Prostate gland (tissue), 2 donors: ENCODE results near the gene LYPD6B. TPM values are rescaled to one million over a fixed set of nuclear protein-coding genes. Genes with fewer than 3 reads are reported as not detected.

ENCODE experiments used
- DNase-seq: peaks from one replicate; pipeline ENCODE4 v3.0.0-alpha.2; 2019; ENCODE audit warnings: low spot score
- H3K27ac ChIP-seq, 2 donors: fragments of 200-600 bp; sonication (generic); 2 replicates each; pipeline ENCODE4 v1.5.1; 2017 to 2019
- H3K27me3 ChIP-seq: fragments of 200-600 bp; sonication (generic); replicated peaks from 2 replicates; pipeline ENCODE4 v1.5.1; 2019; ENCODE audit not compliant: insufficient read depth
- H3K36me3 ChIP-seq, 2 donors: fragments of 200-600 bp; sonication (generic); 1 replicate in 1 of 2; 2 replicates in 1 of 2; pipeline versions ENCODE4 v1.5.1 to v1.8.1; 2017 to 2019
- H3K4me1 ChIP-seq: fragments of 200-600 bp; sonication (generic); replicated peaks from 2 replicates; pipeline ENCODE4 v1.5.1; 2019
- H3K4me3 ChIP-seq, 2 donors: fragments of 200-600 bp; sonication (generic); 2 replicates each; pipeline ENCODE4 v1.5.1; 2017 to 2019
- H3K9me3 ChIP-seq: fragments of 200-600 bp; sonication (generic); 2 replicates; pipeline ENCODE4 v1.5.1; 2017
- CTCF ChIP-seq, 4 experiments: fragments of 200-600 bp in 2 of 4; fragments of 450-650 bp in 2 of 4; sonication (generic) in 2 of 4; IDR thresholded peaks; 1 replicate in 3 of 4; 2 replicates in 1 of 4; pipeline ENCODE4 v1.5.1; 2016 to 2019; ENCODE audit warnings: antibody characterized with exemption in 4 of 4, mild to moderate bottlenecking in 2 of 4, moderate library complexity in 2 of 4
- POLR2A ChIP-seq: fragments of 450-650 bp; IDR thresholded peaks from one replicate; pipeline ENCODE4 v1.6.1; 2016; ENCODE audit warnings: antibody characterized with exemption, mild to moderate bottlenecking
- POLR2AphosphoS5 ChIP-seq: sonication (generic); formaldehyde crosslinking; IDR thresholded peaks from one replicate; pipeline ENCODE4 v1.6.1; 2017; ENCODE audit warnings: antibody characterized with exemption
- WGBS: methylation state at CpG from one replicate; pipeline ENCODE4 v1.1.5; 2018; 5-methylcytosine and 5-hydroxymethylcytosine counted together
- intact Hi-C: fragments of 100-400 bp; cut with DNase I; formaldehyde crosslinking; loops from one replicate; pipeline ENCODE4 v1.14.2; 2022
- total RNA-seq, 2 donors: library from RNA; depleted of rRNA; stranded (reverse); fragments of >200 nt; gene quantifications; one replicate each; pipeline ENCODE4 v1.1.0, GENCODE V29; 2016

LYPD6B gene
- total RNA-seq, 2 donors from 2014 or later: 16.8 to 17.8 TPM

- TF ChIP-seq POLR2A: no peak
- no peak for TF ChIP-seq CTCF (IDR thresholded peaks at IDR 0.05)
- no peak for TF ChIP-seq POLR2AphosphoS5
- H3K36me3 ChIP-seq: no peaks in the 10 kb centered on the region
- no peak overlapping the region for H3K4me3 ChIP-seq
- WGBS: 19% methylated on average over 3 of the region's 3 CpGs
- H3K27ac ChIP-seq: no peak overlapping the region
- no peaks in the 10 kb centered on the region for H3K27me3 ChIP-seq
- intact Hi-C loops: no loop called here
- no peaks in the 10 kb centered on the region for H3K9me3 ChIP-seq
- no peak for DNase-seq
- no peaks in the 10 kb centered on the region for H3K4me1 ChIP-seq
Measured at GRCh38 chr2:149103081-149103620, 64.7 kb downstream of the LYPD6B start.

DNA sequence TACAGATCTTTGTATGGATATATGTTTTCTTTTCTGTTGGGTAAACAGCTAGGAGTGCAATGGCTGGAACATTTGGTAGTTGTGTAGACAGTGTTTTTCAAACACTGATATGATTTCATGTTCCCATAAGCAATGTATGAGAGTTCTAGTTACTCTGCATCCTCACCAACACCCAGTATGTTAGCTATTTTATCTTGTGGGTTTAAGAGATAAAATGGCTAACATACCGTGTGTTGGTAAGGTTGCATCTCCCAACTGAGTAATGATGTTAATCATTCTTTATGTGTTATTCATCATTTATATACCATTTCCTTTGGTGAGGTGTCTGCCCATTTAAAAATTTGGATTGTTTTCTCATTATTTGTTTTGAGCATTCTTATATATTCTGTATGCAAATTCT lies 65.7 kb downstream of the LYPD6B start:
- Histone ChIP-seq H3K4me3 (no peak overlapping the region), H3K9me3 (no peaks in the 10 kb centered on the region), H3K27me3 (no peaks in the 10 kb centered on the region), H3K27ac (no peak overlapping the region), H3K4me1 (no peaks in the 10 kb centered on the region), H3K36me3 (no peaks in the 10 kb centered on the region)
- intact Hi-C loops: no loop called here
- WGBS: 42% methylated on average over 1 of the region's 1 CpG
- DNase-seq: no peak
- TF ChIP-seq CTCF (IDR thresholded peaks at IDR 0.05): no peak
- no peak for TF ChIP-seq POLR2A
- no peak for TF ChIP-seq POLR2AphosphoS5

- no peaks in the 10 kb centered on the region for H3K9me3 ChIP-seq
- DNase-seq: no peak
- intact Hi-C loops: no loop called here
- H3K27ac ChIP-seq: no peak overlapping the region
- WGBS: 79% methylated on average over 1 of the region's 1 CpG
- H3K36me3 ChIP-seq: no peaks in the 10 kb centered on the region
- no peak for TF ChIP-seq POLR2AphosphoS5
- no peak for TF ChIP-seq POLR2A
- no peaks in the 10 kb centered on the region for H3K4me1 ChIP-seq
- H3K4me3 ChIP-seq: no peak overlapping the region
- H3K27me3 ChIP-seq: no peaks in the 10 kb centered on the region
Measured at GRCh38 chr2:149112068-149112467, 73.6 kb downstream of the LYPD6B start.

DNA sequence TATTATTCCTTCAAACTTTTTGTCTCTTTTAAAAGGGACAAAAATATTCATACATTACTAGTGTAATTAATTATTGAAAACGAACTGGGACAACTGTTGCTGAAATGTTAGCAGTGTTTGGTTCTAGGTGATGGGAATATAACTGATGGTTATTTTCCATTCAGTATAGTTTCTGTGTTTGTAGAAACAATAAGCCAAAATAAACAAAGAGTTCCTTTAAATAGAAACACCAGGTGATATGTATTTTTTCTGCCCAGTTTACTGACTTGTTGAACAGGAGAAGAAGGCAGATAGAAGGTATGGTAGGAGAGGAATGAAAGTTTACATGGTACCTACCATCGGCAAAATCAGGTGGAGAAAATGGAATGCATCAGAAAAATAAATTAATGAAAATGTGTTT lies 74.2 kb downstream of the LYPD6B start:
- no peaks in the 10 kb centered on the region for H3K36me3 ChIP-seq
- H3K9me3 ChIP-seq: no peaks in the 10 kb centered on the region
- H3K27ac ChIP-seq: no peak overlapping the region
- no peak overlapping the region for H3K4me3 ChIP-seq
- intact Hi-C loops: no loop called here
- H3K27me3 ChIP-seq: no peaks in the 10 kb centered on the region
- no peaks in the 10 kb centered on the region for H3K4me1 ChIP-seq
- no peak for DNase-seq
- TF ChIP-seq POLR2AphosphoS5 (no peak), POLR2A (no peak), CTCF (IDR thresholded peaks at IDR 0.05) (no peak)
- WGBS: 84% methylated on average over 2 of the region's 2 CpGs

DNA sequence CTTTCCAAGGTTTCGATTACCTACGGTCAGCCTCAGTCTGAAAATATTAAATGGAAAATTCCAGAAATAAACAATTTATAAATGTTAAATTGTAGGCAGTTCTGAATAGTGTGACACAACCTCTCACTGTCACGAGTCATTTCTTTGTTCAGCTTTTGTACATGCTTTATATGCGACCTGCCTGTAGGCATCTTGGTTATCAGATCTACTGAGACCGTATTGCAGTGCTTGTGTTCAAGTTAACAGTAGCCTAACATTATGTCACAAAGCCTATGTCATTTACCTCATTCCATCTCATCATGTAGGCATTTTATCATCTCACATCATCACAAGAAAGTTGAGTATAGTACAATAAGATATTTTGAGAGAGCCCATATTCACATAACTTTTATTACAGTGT lies 77.3 kb downstream of the LYPD6B start:
- H3K4me1 ChIP-seq: no peaks in the 10 kb centered on the region
- no peaks in the 10 kb centered on the region for H3K36me3 ChIP-seq
- 86% methylated on average over 5 of the region's 5 CpGs for WGBS
- H3K4me3 ChIP-seq: no peak overlapping the region
- H3K9me3 ChIP-seq: no peaks in the 10 kb centered on the region
- no peaks in the 10 kb centered on the region for H3K27me3 ChIP-seq
- DNase-seq: no peak
- H3K27ac ChIP-seq: no peak overlapping the region
- intact Hi-C loops: no loop called here
- no peak for TF ChIP-seq POLR2A
- no peak for TF ChIP-seq POLR2AphosphoS5
- no peak for TF ChIP-seq CTCF (IDR thresholded peaks at IDR 0.05)
